Erythroblast (primary cell): Measurements from ENCODE around the gene HERPUD2.

ENCODE experiments used
- GATA1 ChIP-seq: IDR thresholded peaks from 2 replicates; pipeline ENCODE4 v1.6.1; 2011; ENCODE audit warnings: low read depth, mild to moderate bottlenecking, control low read depth, low read length, moderate library complexity
- POLR2A ChIP-seq: IDR thresholded peaks from 2 replicates; pipeline ENCODE4 v1.6.1; 2011; ENCODE audit warnings: mild to moderate bottlenecking, low read length

GRCh38 chr7:35588647-35589046, 106.3 kb downstream of the HERPUD2 start:
- TF ChIP-seq POLR2A: no peak
- TF ChIP-seq GATA1: no peak
